ENCODE measurements around the gene FAM110D.
A peak's percentile ranks its signal among the peaks of the same experiment; 100 is the strongest.

Gene FAM110D

GRCh38 chr1:26177182-26177684, 18.4 kb downstream of the FAM110D start, which contains the start of gene CNKSR1:
Gene CNKSR1 (plus strand): TSS chr1:26177491. CDS start chr1:26177548, 57 bp downstream.
- peaks cover 2% of the 10 kb centered on the region for H3K4me1 Mint-ChIP-seq
- CTCF ChIA-PET: interaction anchor here (1.2 kb wide), 1 partner anchor 99 kb away, joined by 4 read pairs; no protein-coding TSS in a partner anchor
- H3K27me3 Mint-ChIP-seq: peaks cover 6% of the 10 kb centered on the region
- no peaks in the 10 kb centered on the region for H3K9me3 Mint-ChIP-seq
- no peaks in the 10 kb centered on the region for H3K36me3 Mint-ChIP-seq
- no peak for DNase-seq
- no peak within 1 kb of the TSS for H3K27ac Mint-ChIP-seq
- H3K4me3 Mint-ChIP-seq: peak within 1 kb of the TSS; percentile 66

GRCh38 chr1:26180010-26180506, 21.2 kb downstream of the FAM110D start:
- Mint-ChIP-seq H3K27me3 (peaks cover 11% of the 10 kb centered on the region), H3K4me1 (peaks cover 2% of the 10 kb centered on the region), H3K4me3 (no peak overlapping the region), H3K9me3 (no peaks in the 10 kb centered on the region), H3K27ac (no peak overlapping the region), H3K36me3 (no peaks in the 10 kb centered on the region)
- CTCF ChIA-PET: interaction anchor here (0.6 to 1.1 kb wide), 2 partner anchors 54 to 651 kb away, joined by 3 read pairs; partner anchors contain the start of gene CEP85
- DNase-seq: no peak

DNA sequence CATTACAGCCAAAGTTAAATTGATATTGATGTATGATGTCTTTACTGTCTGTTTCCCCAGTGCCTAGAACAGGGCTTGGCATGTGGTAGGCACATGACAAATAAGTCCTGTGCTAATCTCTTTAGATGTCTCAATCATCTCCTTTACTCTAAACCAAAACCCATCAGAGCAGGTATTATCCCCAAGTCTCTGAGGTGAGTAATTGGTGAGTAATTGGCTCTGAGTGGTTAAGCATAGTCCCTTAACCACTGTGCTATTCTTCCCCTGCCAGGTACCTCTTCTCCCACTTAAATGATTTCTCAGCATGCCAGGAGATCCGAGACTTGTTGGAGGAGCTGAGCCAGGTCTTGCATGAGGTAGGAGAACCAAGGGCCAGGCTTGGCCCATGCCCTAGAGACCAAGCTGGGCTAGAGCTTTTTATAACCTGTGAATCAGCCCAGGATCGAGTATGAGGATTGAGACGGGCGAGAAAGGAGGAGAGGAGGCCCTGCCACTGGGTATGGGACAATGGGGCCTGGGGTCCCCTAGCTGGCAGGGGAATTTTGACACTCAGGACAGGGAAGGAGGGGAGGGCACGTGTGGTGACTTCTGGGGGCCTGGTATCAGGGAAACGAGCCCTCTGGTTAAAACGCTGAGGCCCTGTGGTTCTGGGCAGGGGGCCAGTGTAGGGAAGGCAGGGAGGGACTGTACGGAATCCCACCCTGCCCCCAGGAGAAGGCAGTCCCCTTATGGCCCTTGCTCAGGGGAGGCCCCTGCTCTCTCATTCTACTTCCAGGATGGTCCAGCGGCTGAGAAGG, 22.9 kb downstream of the FAM110D start:
- DNase-seq: no peak
- Mint-ChIP-seq H3K36me3 (no peaks in the 10 kb centered on the region), H3K27ac (no peak overlapping the region), H3K9me3 (no peaks in the 10 kb centered on the region), H3K27me3 (peaks cover 13% of the 10 kb centered on the region), H3K4me3 (no peak overlapping the region), H3K4me1 (peaks cover 2% of the 10 kb centered on the region)
- CTCF ChIA-PET: interaction anchor here (1.8 kb wide), 1 partner anchor 12 kb away, joined by 6 read pairs; the partner anchor contains the start of gene ZNF593

GRCh38 chr1:26182383-26182696, 23.5 kb downstream of the FAM110D start:
- DNase-seq: no peak
- CTCF ChIA-PET: interaction anchor here (1.8 kb wide), 1 partner anchor 12 kb away, joined by 6 read pairs; the partner anchor contains the start of gene ZNF593
- Mint-ChIP-seq H3K27me3 (peaks cover 17% of the 10 kb centered on the region), H3K4me3 (no peak overlapping the region), H3K27ac (no peak overlapping the region), H3K4me1 (peaks cover under 1% of the 10 kb centered on the region), H3K36me3 (no peaks in the 10 kb centered on the region), H3K9me3 (no peaks in the 10 kb centered on the region)

- DNase-seq: no peak
- Mint-ChIP-seq H3K27ac (no peak overlapping the region), H3K9me3 (no peaks in the 10 kb centered on the region), H3K36me3 (no peaks in the 10 kb centered on the region), H3K27me3 (peaks cover 17% of the 10 kb centered on the region), H3K4me3 (no peak overlapping the region), H3K4me1 (no peaks in the 10 kb centered on the region)
- CTCF ChIA-PET: no interaction called here
These were observed 25.2 kb downstream of the FAM110D start for GRCh38 chr1:26184086-26184485.

DNA sequence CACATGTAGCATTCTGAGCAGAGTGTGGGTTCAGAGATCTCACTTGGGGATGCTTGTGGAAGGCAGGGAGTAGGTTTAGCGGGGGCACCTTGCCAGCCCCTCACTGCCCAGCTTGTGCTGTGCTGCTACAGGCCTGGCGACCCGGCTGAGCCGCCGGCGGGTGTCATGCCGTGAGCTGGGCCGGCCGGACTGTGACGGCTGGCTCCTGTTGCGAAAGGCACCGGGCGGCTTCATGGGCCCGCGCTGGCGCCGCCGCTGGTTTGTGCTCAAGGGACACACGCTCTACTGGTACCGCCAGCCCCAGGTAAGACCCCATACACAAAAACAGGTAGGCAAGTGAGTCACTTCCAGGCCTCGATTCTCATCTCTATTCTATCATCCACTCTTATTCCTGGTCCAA, 26.0 kb downstream of the FAM110D start:
- Mint-ChIP-seq H3K36me3 (no peaks in the 10 kb centered on the region), H3K27ac (no peak overlapping the region), H3K9me3 (no peaks in the 10 kb centered on the region), H3K27me3 (peaks cover 23% of the 10 kb centered on the region), H3K4me3 (no peak overlapping the region), H3K4me1 (no peaks in the 10 kb centered on the region)
- DNase-seq: no peak
- CTCF ChIA-PET: no interaction called here

- Mint-ChIP-seq H3K4me1 (peaks cover 23% of the 10 kb centered on the region), H3K36me3 (peaks cover 1% of the 10 kb centered on the region), H3K9me3 (no peaks in the 10 kb centered on the region), H3K27me3 (peaks cover 35% of the 10 kb centered on the region), H3K4me3 (no peak overlapping the region), H3K27ac (no peak overlapping the region)
- CTCF ChIA-PET: interaction anchor here (2.0 to 2.4 kb wide), 2 partner anchors 18 to 48 kb away, joined by 6 to 7 read pairs; partner anchors contain the start of genes C1orf232 and ZNF593
- no peak for DNase-seq
These were observed 29.0 kb downstream of the FAM110D start for GRCh38 chr1:26187882-26188281.

DNA sequence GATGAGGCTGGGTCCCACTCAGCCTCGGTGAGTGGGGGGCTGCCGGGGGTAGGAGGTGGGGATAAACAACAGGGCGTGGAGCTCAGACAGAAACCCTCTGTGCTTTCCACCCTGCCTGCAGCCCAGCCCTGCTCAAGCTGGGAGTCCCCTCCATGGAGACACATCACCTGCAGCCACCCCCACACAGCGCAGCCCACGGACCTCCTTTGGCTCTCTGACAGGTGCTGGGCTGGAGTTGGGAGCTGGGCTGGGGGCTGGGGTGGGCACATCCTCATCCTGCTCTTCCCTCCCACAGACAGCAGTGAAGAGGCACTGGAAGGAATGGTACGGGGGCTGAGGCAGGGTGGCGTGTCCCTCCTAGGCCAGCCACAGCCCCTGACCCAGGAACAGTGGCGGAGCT, 29.6 kb downstream of the FAM110D start:
- CTCF ChIA-PET: interaction anchor here (2.0 to 2.4 kb wide), 3 partner anchors 19 to 47 kb away, joined by 6 to 7 read pairs (median 7); partner anchors contain the start of genes C1orf232, CEP85 and ZNF593

DNA sequence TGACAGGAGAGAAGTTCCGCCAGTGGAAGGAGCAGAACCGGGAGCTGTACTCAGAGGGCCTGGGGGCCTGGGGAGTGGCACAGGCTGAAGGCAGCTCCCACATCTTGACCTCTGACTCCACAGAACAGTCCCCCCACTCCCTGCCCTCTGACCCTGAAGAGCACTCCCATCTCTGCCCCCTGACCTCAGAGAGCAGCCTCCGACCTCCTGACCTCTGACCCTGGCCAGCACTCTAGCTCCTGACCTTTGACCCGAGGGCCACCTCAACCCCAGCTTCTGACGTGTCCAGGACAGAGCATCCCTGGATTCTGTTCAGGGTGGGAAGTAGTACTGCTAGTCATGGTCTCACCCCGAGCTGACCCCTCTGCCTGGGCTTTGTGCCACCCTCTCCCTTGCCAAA, 30.5 kb downstream of the FAM110D start:
- no peak for DNase-seq
- Mint-ChIP-seq H3K4me3 (no peak overlapping the region), H3K27me3 (peaks cover 41% of the 10 kb centered on the region), H3K27ac (no peak overlapping the region), H3K4me1 (peaks cover 37% of the 10 kb centered on the region), H3K9me3 (no peaks in the 10 kb centered on the region), H3K36me3 (peaks cover 1% of the 10 kb centered on the region)
- CTCF ChIA-PET: interaction anchor here (0.7 to 2.4 kb wide), 7 partner anchors 20 to 205 kb away, joined by 3 to 7 read pairs (median 3); partner anchors contain the start of gene CEP85

More for the DNA sequence above, 29.6 kb downstream of the FAM110D start:
- Mint-ChIP-seq H3K36me3 (peaks cover 1% of the 10 kb centered on the region), H3K4me1 (peaks cover 29% of the 10 kb centered on the region), H3K4me3 (no peak overlapping the region), H3K27me3 (peaks cover 41% of the 10 kb centered on the region), H3K9me3 (no peaks in the 10 kb centered on the region), H3K27ac (no peak overlapping the region)
- no peak for DNase-seq

GRCh38 chr1:26189751-26190275, 30.9 kb downstream of the FAM110D start:
- no peaks in the 10 kb centered on the region for H3K9me3 Mint-ChIP-seq
- peaks cover 1% of the 10 kb centered on the region for H3K36me3 Mint-ChIP-seq
- no peak overlapping the region for H3K27ac Mint-ChIP-seq
- CTCF ChIA-PET: interaction anchor here (0.7 to 2.4 kb wide), 7 partner anchors 20 to 205 kb away, joined by 3 to 7 read pairs (median 3); partner anchors contain the start of gene CEP85
- no peak overlapping the region for H3K4me3 Mint-ChIP-seq
- peaks cover 38% of the 10 kb centered on the region for H3K4me1 Mint-ChIP-seq
- peaks cover 45% of the 10 kb centered on the region for H3K27me3 Mint-ChIP-seq
- DNase-seq: no peak

DNA sequence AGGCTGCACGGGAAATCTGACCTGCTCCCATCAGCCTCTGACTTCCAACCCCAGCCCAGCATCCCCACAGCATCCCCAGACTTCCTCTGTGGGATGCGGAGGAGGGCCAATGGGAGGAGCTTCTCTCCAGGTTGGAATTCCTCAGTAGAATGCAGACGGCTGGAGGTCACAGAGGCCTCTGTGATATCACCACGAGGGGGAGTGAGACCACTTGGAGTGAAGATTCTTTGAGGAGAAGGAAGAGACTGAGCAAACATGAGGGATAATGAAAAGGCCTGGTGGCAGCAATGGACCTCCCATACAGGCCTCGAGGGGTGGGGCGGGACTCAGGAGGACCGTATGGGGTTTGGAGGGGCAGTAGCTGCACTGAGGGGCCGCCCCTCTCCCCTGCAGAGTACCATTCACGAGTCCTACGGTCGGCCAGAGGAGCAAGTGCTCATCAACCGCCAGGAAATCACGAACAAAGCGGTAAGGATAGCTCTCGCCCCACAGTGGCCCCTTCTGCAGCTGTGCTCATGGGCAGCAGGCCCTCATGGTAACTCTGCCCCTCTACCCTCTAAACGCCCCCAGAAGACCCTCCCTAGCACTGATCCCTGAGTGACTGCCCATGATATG, 31.6 kb downstream of the FAM110D start, which contains the start of gene CATSPER4:
CATSPER4 (plus strand) TSS at position 230 of the 615 bp plus-strand sequence; CDS start at position 256, 26 bp downstream.
- H3K4me1 Mint-ChIP-seq: peaks cover 38% of the 10 kb centered on the region
- no peak within 1 kb of the TSS for H3K27ac Mint-ChIP-seq
- H3K27me3 Mint-ChIP-seq: peaks cover 52% of the 10 kb centered on the region
- CTCF ChIA-PET: interaction anchor here (1.0 to 2.4 kb wide), 6 partner anchors 12 to 204 kb away, joined by 3 to 7 read pairs (median 4); partner anchors contain the start of gene CEP85
- H3K9me3 Mint-ChIP-seq: no peaks in the 10 kb centered on the region
- peak within 1 kb of the TSS; percentile 13 for H3K4me3 Mint-ChIP-seq
- no peak for DNase-seq
- H3K36me3 Mint-ChIP-seq: peaks cover 1% of the 10 kb centered on the region

GRCh38 chr1:26191739-26192138, 32.9 kb downstream of the FAM110D start:
- Mint-ChIP-seq H3K36me3 (peaks cover 1% of the 10 kb centered on the region), H3K9me3 (no peaks in the 10 kb centered on the region), H3K4me1 (peaks cover 38% of the 10 kb centered on the region), H3K27me3 (peaks cover 63% of the 10 kb centered on the region), H3K4me3 (peak overlapping the region; percentile 13), H3K27ac (peak overlapping the region; percentile 30)
- DNase-seq: peak; percentile 65
- CTCF ChIA-PET: interaction anchor here (0.6 to 1.6 kb wide), 5 partner anchors 10 to 177 kb away, joined by 3 to 7 read pairs (median 4); partner anchors contain the start of genes C1orf232, CEP85 and ZNF593

DNA sequence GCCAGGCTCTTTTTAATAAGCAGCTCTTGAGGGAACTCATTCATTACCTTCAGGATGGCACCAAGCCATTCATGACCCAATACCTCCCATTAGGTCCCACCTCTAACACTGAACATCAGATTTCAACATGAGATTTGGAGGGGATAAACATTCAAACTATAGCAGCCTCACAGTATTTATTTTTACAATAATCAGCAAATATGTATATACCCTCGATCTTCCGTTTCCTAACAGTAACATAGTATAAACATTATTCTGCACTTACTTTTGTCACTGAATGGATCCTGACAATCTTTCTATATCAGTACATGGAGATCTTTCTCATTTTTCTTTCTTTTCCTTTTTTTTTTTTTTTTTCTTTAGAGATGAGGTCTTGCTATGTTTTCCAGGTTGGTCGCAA, 36.9 kb downstream of the FAM110D start:
- Mint-ChIP-seq H3K4me1 (peaks cover 48% of the 10 kb centered on the region), H3K36me3 (peaks cover 1% of the 10 kb centered on the region), H3K27me3 (peaks cover 65% of the 10 kb centered on the region), H3K9me3 (no peaks in the 10 kb centered on the region), H3K27ac (no peak overlapping the region), H3K4me3 (no peak overlapping the region)
- DNase-seq: no peak
- CTCF ChIA-PET: no interaction called here

DNA sequence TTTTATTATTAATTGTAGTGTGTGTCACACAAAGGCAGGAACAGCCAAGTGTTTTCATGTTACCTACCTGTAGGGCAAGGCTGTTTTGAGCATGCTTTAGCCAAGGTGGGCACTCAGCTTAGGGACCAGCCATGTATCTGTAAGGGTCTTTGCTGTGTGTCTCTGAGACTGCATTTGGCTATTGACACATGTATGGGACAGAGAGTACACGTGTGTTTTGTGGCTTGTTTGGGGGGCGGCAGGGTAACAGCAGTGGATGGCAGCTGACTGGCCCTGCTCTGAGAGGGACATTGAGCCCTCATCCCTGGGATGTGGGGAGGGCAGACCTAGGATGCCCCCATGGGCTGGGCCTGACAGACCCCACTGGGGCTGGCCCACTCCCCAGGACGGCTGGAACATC, 38.4 kb downstream of the FAM110D start:
- H3K9me3 Mint-ChIP-seq: no peaks in the 10 kb centered on the region
- CTCF ChIA-PET: no interaction called here

More for the DNA sequence above, 38.4 kb downstream of the FAM110D start:
- no peak for DNase-seq
- no peak overlapping the region for H3K4me3 Mint-ChIP-seq
- no peaks in the 10 kb centered on the region for H3K36me3 Mint-ChIP-seq
- no peak overlapping the region for H3K27ac Mint-ChIP-seq
- peaks cover 60% of the 10 kb centered on the region for H3K27me3 Mint-ChIP-seq
- H3K4me1 Mint-ChIP-seq: peaks cover 48% of the 10 kb centered on the region

All from activated naive CD4-positive, alpha-beta T cell treated with anti-CD3 and anti-CD28 coated beads, Interleukin-2, amount 10 ng/mL, durations not matched to agents 7 days and 5 days (primary cell).